MM.1S (cell line): ENCODE measurements around the gene SLIT3.

ENCODE experiments used
- DNase-seq: peaks from one replicate; pipeline ENCODE4 v3.0.0-alpha.2; 2015
- H2AFZ ChIP-seq: fragments of 300-600 bp; sonication (generic); 2 replicates; pipeline ENCODE4 v1.6.0; 2016; ENCODE audit warnings: antibody characterized with exemption, low read length
- H3F3A ChIP-seq: fragments of 300-600 bp; sonication (generic); 2 replicates; pipeline ENCODE4 v1.6.1; 2016; ENCODE audit warnings: mild to moderate bottlenecking, antibody characterized with exemption, low read length, moderate library complexity, mixed read lengths; ENCODE audit not compliant: insufficient read depth
- H3K27ac ChIP-seq: fragments of 300-600 bp; sonication (generic); 2 replicates; pipeline ENCODE4 v1.5.1; 2016; ENCODE audit warnings: mild to moderate bottlenecking, low read length
- H3K27me3 ChIP-seq: fragments of 300-600 bp; sonication (generic); replicated peaks from 2 replicates; pipeline ENCODE4 v1.6.0; 2016; ENCODE audit warnings: low read length; ENCODE audit not compliant: insufficient read depth
- H3K36me3 ChIP-seq: fragments of 300-600 bp; sonication (generic); replicated peaks from 2 replicates; pipeline ENCODE4 v1.6.1; 2016; ENCODE audit warnings: mild to moderate bottlenecking, low read length, mixed read lengths; ENCODE audit not compliant: insufficient read depth
- H3K4me1 ChIP-seq: fragments of 300-600 bp; sonication (generic); 2 replicates; pipeline ENCODE4 v1.6.1; 2016; ENCODE audit warnings: low read length, mixed read lengths
- H3K4me2 ChIP-seq: fragments of 300-600 bp; sonication (generic); 2 replicates; pipeline ENCODE4 v1.6.0; 2016; ENCODE audit warnings: low read depth, low read length
- H3K4me3 ChIP-seq: fragments of 300-600 bp; sonication (generic); 2 replicates; pipeline ENCODE4 v1.5.1; 2016; ENCODE audit warnings: low read length, mixed read lengths
- H3K79me2 ChIP-seq: fragments of 300-600 bp; sonication (generic); 2 replicates; pipeline ENCODE4 v1.6.1; 2016; ENCODE audit warnings: mixed run types, low read length, mixed read lengths
- H3K9ac ChIP-seq: fragments of 300-600 bp; sonication (generic); 2 replicates; pipeline ENCODE4 v1.6.1; 2016; ENCODE audit warnings: low read length, mixed read lengths
- H3K9me2 ChIP-seq: fragments of 300-600 bp; sonication (generic); replicated peaks from 2 replicates; pipeline ENCODE4 v1.6.1; 2016; ENCODE audit warnings: mild to moderate bottlenecking, low read length, mixed read lengths; ENCODE audit not compliant: insufficient read depth
- H3K9me3 ChIP-seq: fragments of 300-600 bp; sonication (generic); replicated peaks from 2 replicates; pipeline ENCODE4 v1.6.1; 2016; ENCODE audit warnings: mild to moderate bottlenecking, low read length, mixed read lengths; ENCODE audit not compliant: insufficient read depth
- H4K20me1 ChIP-seq: fragments of 300-600 bp; sonication (generic); 2 replicates; pipeline ENCODE4 v1.6.1; 2016; ENCODE audit warnings: mild to moderate bottlenecking, low read length, moderate library complexity, mixed read lengths; ENCODE audit not compliant: insufficient read depth
- CTCF ChIP-seq: fragments of 300-600 bp; sonication (generic); IDR thresholded peaks from 2 replicates; pipeline ENCODE4 v1.5.1; 2016; ENCODE audit warnings: antibody characterized with exemption, low read length, mixed read lengths
- EZH2 ChIP-seq: fragments of 300-600 bp; sonication (generic); optimal IDR thresholded peaks from 2 replicates; pipeline ENCODE3; 2017; ENCODE audit warnings: low read depth, mild to moderate bottlenecking, antibody characterized with exemption, low read length, mixed read lengths
- EZH2phosphoT487 ChIP-seq: fragments of 300-600 bp; sonication (generic); IDR thresholded peaks from 2 replicates; pipeline ENCODE4 v1.6.1; 2018; ENCODE audit warnings: antibody characterized with exemption, low read length

SLIT3 gene

GRCh38 chr5:169160405-169160901 is 140.5 kb downstream of the SLIT3 start:
- H4K20me1 ChIP-seq: no peaks in the 10 kb centered on the region
- DNase-seq: no peak
- TF ChIP-seq EZH2phosphoT487 (no peak), CTCF (no peak), EZH2 (no peak)
- no peaks in the 10 kb centered on the region for H3F3A ChIP-seq
- no peaks in the 10 kb centered on the region for H3K27me3 ChIP-seq
- H3K36me3 ChIP-seq: no peaks in the 10 kb centered on the region
- H3K4me2 ChIP-seq: no peak overlapping the region
- H3K4me1 ChIP-seq: no peaks in the 10 kb centered on the region
- no peaks in the 10 kb centered on the region for H3K9me2 ChIP-seq
- no peak overlapping the region for H3K9ac ChIP-seq
- H3K27ac ChIP-seq: no peak overlapping the region
- no peaks in the 10 kb centered on the region for H3K79me2 ChIP-seq
- H3K4me3 ChIP-seq: no peak overlapping the region
- H2AFZ ChIP-seq: no peak overlapping the region
- no peaks in the 10 kb centered on the region for H3K9me3 ChIP-seq

- H3K4me1 ChIP-seq: no peaks in the 10 kb centered on the region
- H3K27me3 ChIP-seq: no peaks in the 10 kb centered on the region
Observed at GRCh38 chr5:169158764-169159163, 142.2 kb downstream of the SLIT3 start.

GRCh38 chr5:169157064-169157463 is 143.9 kb downstream of the SLIT3 start:
- Histone ChIP-seq H3K79me2 (no peaks in the 10 kb centered on the region), H3F3A (no peaks in the 10 kb centered on the region), H3K27me3 (no peaks in the 10 kb centered on the region), H3K4me2 (no peak overlapping the region), H3K4me1 (no peaks in the 10 kb centered on the region), H3K9me3 (no peaks in the 10 kb centered on the region), H2AFZ (no peak overlapping the region), H3K36me3 (no peaks in the 10 kb centered on the region), H3K9me2 (no peaks in the 10 kb centered on the region), H3K4me3 (no peak overlapping the region), H3K9ac (no peak overlapping the region), H3K27ac (no peak overlapping the region), H4K20me1 (no peaks in the 10 kb centered on the region)
- no peak for DNase-seq
- TF ChIP-seq EZH2phosphoT487: no peak
- no peak for TF ChIP-seq EZH2
- TF ChIP-seq CTCF: no peak

More at GRCh38 chr5:169158764-169159163, 142.2 kb downstream of the SLIT3 start:
- Histone ChIP-seq H3K79me2 (no peaks in the 10 kb centered on the region), H3K9me3 (no peaks in the 10 kb centered on the region), H3K4me3 (no peak overlapping the region), H2AFZ (no peak overlapping the region), H3K9ac (no peak overlapping the region), H3K4me2 (no peak overlapping the region), H3K27ac (no peak overlapping the region), H3F3A (no peaks in the 10 kb centered on the region), H3K36me3 (no peaks in the 10 kb centered on the region), H3K9me2 (no peaks in the 10 kb centered on the region), H4K20me1 (no peaks in the 10 kb centered on the region)
- no peak for TF ChIP-seq EZH2phosphoT487
- no peak for TF ChIP-seq CTCF
- no peak for TF ChIP-seq EZH2
- DNase-seq: no peak
